Nephron (organoid): ENCODE results near the gene ZCRB1.

ENCODE experiments used
- H3K27ac Mint-ChIP-seq, 3 experiments: 2 replicates each; pipeline ENCODE4 v1.8.0; 2020; ENCODE audit warnings: mixed read lengths in 3 of 3, mild to moderate bottlenecking in 2 of 3, moderate library complexity in 1 of 3
- H3K27me3 Mint-ChIP-seq: 2 replicates; pipeline ENCODE4 v1.8.0; 2021; ENCODE audit warnings: low read depth, mild to moderate bottlenecking, moderate library complexity, mixed read lengths
- H3K36me3 Mint-ChIP-seq: 2 replicates; pipeline ENCODE4 v1.8.0; 2020; ENCODE audit warnings: low read depth, mixed read lengths
- H3K4me1 Mint-ChIP-seq: 2 replicates; pipeline ENCODE4 v1.8.0; 2020; ENCODE audit warnings: mixed read lengths
- H3K4me3 Mint-ChIP-seq, 3 experiments: 2 replicates each; pipeline ENCODE4 v1.8.0; 2020; ENCODE audit warnings: mild to moderate bottlenecking in 3 of 3, mixed read lengths in 3 of 3, moderate library complexity in 2 of 3
- H3K9me3 Mint-ChIP-seq: 2 replicates; pipeline ENCODE4 v1.8.0; 2020; ENCODE audit warnings: mixed read lengths
- TF ChIP-seq, protein P1 (sequence below), 3 experiments: fragments of 200-600 bp; sonication (generic); IDR thresholded peaks; one replicate each; pipeline ENCODE4 v1.5.0; 2021; ENCODE audit warnings: antibody characterized with exemption in 3 of 3; ENCODE audit not compliant: unreplicated experiment in 3 of 3

ZCRB1 gene

GRCh38 chr12:42346403-42347002, 20.6 kb upstream of the ZCRB1 start:
- Mint-ChIP-seq H3K4me1 (no peaks in the 10 kb centered on the region), H3K27me3 (no peaks in the 10 kb centered on the region), H3K27ac (no peak overlapping the region), H3K4me3 (no peak overlapping the region), H3K9me3 (peaks cover 9% of the 10 kb centered on the region), H3K36me3 (peaks cover 21% of the 10 kb centered on the region)
- TF ChIP-seq, protein P1, sequence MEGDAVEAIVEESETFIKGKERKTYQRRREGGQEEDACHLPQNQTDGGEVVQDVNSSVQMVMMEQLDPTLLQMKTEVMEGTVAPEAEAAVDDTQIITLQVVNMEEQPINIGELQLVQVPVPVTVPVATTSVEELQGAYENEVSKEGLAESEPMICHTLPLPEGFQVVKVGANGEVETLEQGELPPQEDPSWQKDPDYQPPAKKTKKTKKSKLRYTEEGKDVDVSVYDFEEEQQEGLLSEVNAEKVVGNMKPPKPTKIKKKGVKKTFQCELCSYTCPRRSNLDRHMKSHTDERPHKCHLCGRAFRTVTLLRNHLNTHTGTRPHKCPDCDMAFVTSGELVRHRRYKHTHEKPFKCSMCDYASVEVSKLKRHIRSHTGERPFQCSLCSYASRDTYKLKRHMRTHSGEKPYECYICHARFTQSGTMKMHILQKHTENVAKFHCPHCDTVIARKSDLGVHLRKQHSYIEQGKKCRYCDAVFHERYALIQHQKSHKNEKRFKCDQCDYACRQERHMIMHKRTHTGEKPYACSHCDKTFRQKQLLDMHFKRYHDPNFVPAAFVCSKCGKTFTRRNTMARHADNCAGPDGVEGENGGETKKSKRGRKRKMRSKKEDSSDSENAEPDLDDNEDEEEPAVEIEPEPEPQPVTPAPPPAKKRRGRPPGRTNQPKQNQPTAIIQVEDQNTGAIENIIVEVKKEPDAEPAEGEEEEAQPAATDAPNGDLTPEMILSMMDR (IDR thresholded peaks at IDR 0.05; ENCODE audit: unreplicated experiment in 3 of 3) = no peak

DNA sequence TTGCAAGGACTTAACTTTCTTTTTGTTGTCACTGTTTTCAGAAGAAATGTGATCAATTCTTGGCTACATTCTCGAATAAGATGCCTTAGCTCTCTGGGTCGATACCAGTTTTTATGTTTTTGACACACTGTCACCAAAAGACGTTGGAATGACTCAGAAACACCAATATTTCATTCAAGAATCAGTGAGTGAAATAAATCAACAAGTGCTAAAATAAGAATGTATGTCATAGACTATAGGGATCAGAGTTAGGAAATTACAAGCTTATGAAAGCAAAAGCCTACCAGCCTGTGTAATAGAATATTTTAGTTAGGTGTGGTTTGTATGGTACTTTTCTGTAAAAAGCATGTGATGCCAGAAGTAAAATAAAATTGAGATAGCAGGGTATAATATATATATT, 17.8 kb upstream of the ZCRB1 start:
- Mint-ChIP-seq H3K4me3 (no peak overlapping the region), H3K9me3 (no peaks in the 10 kb centered on the region), H3K27me3 (no peaks in the 10 kb centered on the region), H3K27ac (no peak overlapping the region), H3K36me3 (peaks cover 16% of the 10 kb centered on the region), H3K4me1 (no peaks in the 10 kb centered on the region)
- TF ChIP-seq, protein P1 (IDR thresholded peaks at IDR 0.05; ENCODE audit: unreplicated experiment in 3 of 3) = no peak

DNA sequence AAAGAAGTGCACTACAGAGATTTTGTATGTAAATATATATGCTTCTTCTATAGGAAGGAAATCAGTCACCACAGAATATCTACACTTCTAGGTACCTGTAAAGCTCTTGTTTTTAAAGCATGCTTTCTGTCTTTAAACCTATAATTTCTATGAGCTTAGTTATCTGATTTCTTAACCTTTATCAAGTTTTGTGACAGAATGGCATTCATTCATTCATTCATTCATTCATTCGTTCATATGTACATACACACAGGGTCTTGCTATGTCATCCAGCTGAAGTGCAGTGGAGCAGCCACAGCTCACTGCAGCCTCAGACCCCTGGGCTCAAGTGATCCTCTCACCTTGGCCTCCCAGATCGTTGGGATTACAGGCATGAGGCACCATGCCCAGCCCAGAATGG, 16.1 kb upstream of the ZCRB1 start:
- peaks cover 16% of the 10 kb centered on the region for H3K36me3 Mint-ChIP-seq

GRCh38 chr12:42338280-42338679, 12.4 kb upstream of the ZCRB1 start:
- Mint-ChIP-seq H3K4me1 (no peaks in the 10 kb centered on the region), H3K36me3 (peaks cover 20% of the 10 kb centered on the region)
- TF ChIP-seq, protein P1 (IDR thresholded peaks at IDR 0.05; ENCODE audit: unreplicated experiment in 3 of 3) = no peak

More for the DNA sequence above, 16.1 kb upstream of the ZCRB1 start:
- Mint-ChIP-seq H3K27me3 (no peaks in the 10 kb centered on the region), H3K4me3 (no peak overlapping the region), H3K4me1 (no peaks in the 10 kb centered on the region), H3K9me3 (no peaks in the 10 kb centered on the region), H3K27ac (no peak overlapping the region)
- TF ChIP-seq, protein P1 (IDR thresholded peaks at IDR 0.05; ENCODE audit: unreplicated experiment in 3 of 3) = no peak

DNA sequence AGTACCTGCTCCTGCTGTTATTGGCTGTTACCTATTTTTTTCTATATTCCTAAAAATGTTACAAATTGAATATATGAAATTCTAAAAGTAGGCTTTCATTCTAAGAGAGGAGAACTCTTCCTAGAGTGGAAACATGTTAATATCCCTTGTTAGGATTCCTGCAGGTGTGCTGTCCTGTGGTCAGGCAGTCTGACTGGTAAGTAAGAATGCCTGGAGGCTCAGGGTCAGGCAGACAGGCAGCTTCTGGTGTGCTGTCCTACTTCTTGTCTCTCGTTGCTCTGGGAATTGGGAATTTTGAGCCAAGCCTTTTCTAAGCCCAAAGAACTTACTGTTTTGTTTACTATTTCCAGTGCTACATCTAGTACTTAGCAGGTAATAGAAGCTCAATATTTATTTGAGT, 10.4 kb upstream of the ZCRB1 start:
- TF ChIP-seq, protein P1 (IDR thresholded peaks at IDR 0.05; ENCODE audit: unreplicated experiment in 3 of 3) = no peak
- Mint-ChIP-seq H3K36me3 (peaks cover 20% of the 10 kb centered on the region), H3K27me3 (no peaks in the 10 kb centered on the region), H3K27ac (no peak overlapping the region), H3K9me3 (no peaks in the 10 kb centered on the region), H3K4me3 (no peak overlapping the region), H3K4me1 (peaks cover 6% of the 10 kb centered on the region)

More at GRCh38 chr12:42338280-42338679, 12.4 kb upstream of the ZCRB1 start:
- Mint-ChIP-seq H3K27ac (no peak overlapping the region), H3K27me3 (no peaks in the 10 kb centered on the region), H3K4me3 (no peak overlapping the region), H3K9me3 (no peaks in the 10 kb centered on the region)
